Measurements from ENCODE around the gene DCHS2. TPM values are rescaled to one million over a fixed set of nuclear protein-coding genes. Genes with fewer than 3 reads are reported as not detected.

Gene DCHS2
- total and polyA plus RNA-seq, 8 donors = 0.12 to 3.5 (median 1.5) TPM

GRCh38 chr4:154390324-154390723, 101.3 kb downstream of the DCHS2 start:
- Histone ChIP-seq H3K27me3 (no peaks in the 10 kb centered on the region), H3K4me3 (no peak overlapping the region), H3K27ac (no peak overlapping the region), H3K4me1 (no peaks in the 10 kb centered on the region), H3K36me3 (no peaks in the 10 kb centered on the region), H3K9me3 (no peaks in the 10 kb centered on the region)
- no peak for TF ChIP-seq CTCF (IDR thresholded peaks at IDR 0.05)
- ATAC-seq = no peak
- no peak for DNase-seq
- intact Hi-C loops (cut with DNase I) = no loop called here

- no peaks in the 10 kb centered on the region for H3K36me3 ChIP-seq
- H3K4me3 ChIP-seq = no peak overlapping the region
- intact Hi-C loops (cut with DNase I) = no loop called here
- peak; percentile 70 for ATAC-seq
- no peaks in the 10 kb centered on the region for H3K9me3 ChIP-seq
- H3K4me1 ChIP-seq = no peaks in the 10 kb centered on the region
- DNase-seq = peak in 1 of 4 donors; percentile 11
- H3K27me3 ChIP-seq = no peaks in the 10 kb centered on the region
- no peak overlapping the region for H3K27ac ChIP-seq
- TF ChIP-seq CTCF (IDR thresholded peaks at IDR 0.05) = no peak
These were observed 102.5 kb downstream of the DCHS2 start for GRCh38 chr4:154389148-154389547.

GRCh38 chr4:154384012-154384411, 107.6 kb downstream of the DCHS2 start:
- TF ChIP-seq CTCF (IDR thresholded peaks at IDR 0.05) = no peak
- no peak overlapping the region for H3K4me3 ChIP-seq
- intact Hi-C loops (cut with DNase I) = no loop called here
- DNase-seq (no peak), ATAC-seq (no peak)
- no peak overlapping the region for H3K27ac ChIP-seq
- no peaks in the 10 kb centered on the region for H3K4me1 ChIP-seq
- H3K27me3 ChIP-seq = no peaks in the 10 kb centered on the region
- peaks cover 0 to 6% of the 10 kb centered on the region in 2 donors for H3K9me3 ChIP-seq
- H3K36me3 ChIP-seq = no peaks in the 10 kb centered on the region

- ATAC-seq (no peak), DNase-seq (no peak)
- TF ChIP-seq CTCF (IDR thresholded peaks at IDR 0.05) = no peak
- no peak overlapping the region for H3K4me3 ChIP-seq
- H3K9me3 ChIP-seq = peaks cover 0 to under 1% of the 10 kb centered on the region in 2 donors
- H3K4me1 ChIP-seq = no peaks in the 10 kb centered on the region
- intact Hi-C loops (cut with DNase I) = no loop called here
- no peak overlapping the region for H3K27ac ChIP-seq
- no peaks in the 10 kb centered on the region for H3K36me3 ChIP-seq
- no peaks in the 10 kb centered on the region for H3K27me3 ChIP-seq
These were observed 115.1 kb downstream of the DCHS2 start for GRCh38 chr4:154376486-154376885.

- Histone ChIP-seq H3K9me3 (no peaks in the 10 kb centered on the region), H3K27me3 (no peaks in the 10 kb centered on the region), H3K4me1 (no peaks in the 10 kb centered on the region), H3K27ac (no peak overlapping the region), H3K4me3 (no peak overlapping the region), H3K36me3 (no peaks in the 10 kb centered on the region)
- intact Hi-C loops (cut with DNase I) = no loop called here
- DNase-seq (no peak), ATAC-seq (no peak)
- TF ChIP-seq CTCF (IDR thresholded peaks at IDR 0.05) = no peak
These were observed 123.5 kb downstream of the DCHS2 start for GRCh38 chr4:154368060-154368459.

All from left lung (tissue), 10 donors.